GM18909 (cell line): ENCODE data around the gene FAM193B.
"Not testable (repeated sequence)": the region's sequence is repeated elsewhere in the genome, so short reads cannot be mapped to it uniquely, and the experiment has no call there.

Source experiments
- ATAC-seq: cut with Tn5 transposase; IDR thresholded peaks from one replicate; pipeline ENCODE4 v1.9.1; 2021; ENCODE audit warnings: mild to moderate bottlenecking; ENCODE audit not compliant: unreplicated experiment, poor library complexity

The FAM193B gene

DNA sequence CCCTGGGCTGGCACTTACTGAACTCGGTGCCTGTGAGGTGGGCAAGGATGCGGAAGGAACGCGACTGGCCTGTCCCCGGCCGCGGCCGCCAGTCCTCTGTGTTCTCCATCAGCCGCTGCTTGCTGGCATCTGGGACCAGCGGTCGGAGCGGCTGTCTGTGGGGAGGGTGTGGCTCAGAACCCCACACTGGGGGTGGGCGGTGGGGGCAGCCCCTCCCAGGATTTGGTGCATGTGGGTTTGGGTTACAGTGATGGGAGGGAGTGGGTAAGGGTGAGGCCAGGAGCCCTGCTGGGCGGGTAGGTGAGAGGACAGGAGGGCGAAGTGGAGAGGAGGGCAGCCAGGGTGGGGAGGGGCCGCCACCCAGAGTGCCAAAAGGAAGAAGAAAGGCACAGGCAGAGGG lies 63.4 kb downstream of the FAM193B start:
- no peak for ATAC-seq

DNA sequence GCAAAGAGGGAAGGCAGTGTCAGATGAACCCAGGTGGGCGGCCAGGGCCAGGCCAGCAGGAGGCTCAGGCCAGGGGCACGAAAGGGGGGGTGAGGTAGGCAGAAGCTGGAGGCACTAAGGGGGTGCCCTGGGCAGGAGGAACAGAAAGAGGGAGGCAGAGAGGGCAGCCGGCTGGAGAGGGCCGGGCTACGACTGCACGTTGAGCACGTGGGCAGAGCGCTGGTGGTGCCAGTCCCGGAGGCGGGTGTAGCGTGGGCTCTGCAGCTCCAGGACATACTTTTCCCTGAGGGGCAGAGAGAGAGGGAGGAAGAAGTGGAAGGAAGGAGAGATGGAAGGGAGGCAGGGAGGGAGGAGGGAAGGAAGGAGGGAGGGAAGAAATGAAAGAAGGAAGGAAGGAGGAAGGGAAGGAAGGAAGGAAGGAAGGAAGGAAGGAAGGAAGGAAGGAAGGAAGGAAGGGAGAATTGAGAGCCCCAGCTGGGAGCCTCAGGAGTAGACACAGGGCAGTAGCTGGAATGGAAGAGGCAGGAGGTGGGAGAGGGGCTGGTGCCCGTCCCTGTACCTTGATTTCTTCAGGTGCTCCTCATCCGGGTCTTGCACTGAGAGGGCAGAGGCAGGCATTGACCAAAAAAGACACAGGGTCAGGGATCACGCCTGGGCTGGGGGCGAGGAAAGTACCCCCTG lies 63.9 kb downstream of the FAM193B start:
- no peak for ATAC-seq

DNA sequence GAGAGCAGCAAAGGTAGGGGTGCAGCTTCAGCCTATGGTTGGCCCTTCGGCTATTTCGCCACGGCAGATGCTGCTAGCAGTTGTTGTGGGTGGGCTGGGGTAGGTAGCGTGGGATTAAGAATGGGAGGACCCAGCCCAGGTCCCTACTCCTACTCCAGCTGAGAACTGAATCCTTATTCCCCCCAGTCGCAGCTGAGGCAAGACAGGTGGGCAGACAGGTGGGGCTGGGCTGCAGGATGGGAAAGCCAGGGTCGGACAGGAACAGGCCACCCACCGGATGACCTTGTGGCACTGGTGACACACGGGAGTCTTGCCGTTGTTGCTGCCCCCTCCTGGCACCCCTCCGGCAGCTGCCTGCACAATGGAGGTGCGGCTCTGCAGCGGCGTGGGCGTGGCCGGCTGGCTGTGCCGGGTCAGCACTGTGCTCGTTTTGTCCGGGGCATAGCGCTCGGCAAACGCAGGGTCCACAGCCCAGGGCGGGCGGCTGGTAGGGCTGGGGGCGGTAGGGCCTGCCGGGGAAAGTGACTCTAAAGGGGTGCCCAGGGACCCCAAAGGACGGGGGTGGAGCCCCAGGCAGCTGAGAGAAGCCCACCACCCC lies 65.1 kb downstream of the FAM193B start:
- ATAC-seq: no peak

DNA sequence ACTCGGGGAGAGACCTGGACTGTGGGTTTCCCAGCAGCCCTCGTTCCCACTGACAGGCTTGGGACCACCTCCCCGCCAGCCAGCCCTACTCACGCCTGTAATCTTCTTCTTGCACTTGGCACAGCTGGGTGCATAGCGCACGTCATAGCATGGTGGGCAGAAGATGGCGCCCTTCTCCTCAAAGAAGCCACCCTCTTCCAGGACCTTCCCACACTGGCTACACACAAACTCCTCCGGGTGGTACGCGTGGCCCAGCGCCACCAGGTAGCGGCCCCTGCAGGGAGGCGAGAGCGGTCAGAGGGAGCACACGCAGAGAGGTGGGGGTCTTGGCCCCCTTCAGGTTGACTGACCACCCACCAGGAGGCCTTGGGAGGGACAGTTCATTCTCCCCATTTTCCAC lies 66.4 kb downstream of the FAM193B start:
- ATAC-seq: no peak

DNA sequence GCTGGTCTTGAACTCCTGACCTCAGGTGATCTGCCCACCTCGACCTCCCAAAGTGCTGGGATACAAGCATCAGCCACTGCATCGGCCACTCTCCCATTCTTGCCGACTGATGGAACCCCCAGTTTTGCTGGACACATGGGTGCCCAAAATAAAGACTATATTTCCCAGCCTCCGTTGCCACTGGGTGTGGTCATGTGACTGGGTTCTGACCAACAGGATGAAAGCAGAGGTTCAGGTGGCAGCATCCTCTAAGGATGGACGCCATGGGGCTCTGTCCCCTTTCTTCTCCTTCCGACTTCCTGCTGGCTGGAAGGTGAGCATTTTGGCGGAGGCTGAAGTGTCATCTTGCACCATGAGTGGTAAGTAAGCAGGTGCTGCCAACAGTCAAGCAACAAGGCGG lies 67.2 kb downstream of the FAM193B start:
- ATAC-seq: no peak

DNA sequence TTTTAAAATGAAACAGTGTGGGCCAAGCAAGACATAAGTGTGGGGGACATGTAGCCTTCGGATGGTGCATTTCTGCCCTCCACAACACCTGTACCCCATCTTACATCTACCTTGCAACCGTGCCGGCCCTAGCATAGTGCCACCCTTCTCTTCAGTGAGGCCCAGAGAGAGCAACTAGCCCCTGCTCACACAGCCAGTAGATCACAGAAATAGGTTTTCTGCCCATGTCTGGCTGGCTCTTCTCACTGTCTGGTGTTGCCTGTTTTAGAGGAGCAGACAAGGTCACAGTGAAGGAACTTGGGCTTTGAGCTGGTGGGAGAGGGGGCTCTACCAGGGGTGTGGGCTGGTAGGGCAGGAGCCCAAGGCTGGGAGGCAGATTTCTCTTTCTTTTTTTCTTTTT lies 68.1 kb downstream of the FAM193B start:
- no peak for ATAC-seq

DNA sequence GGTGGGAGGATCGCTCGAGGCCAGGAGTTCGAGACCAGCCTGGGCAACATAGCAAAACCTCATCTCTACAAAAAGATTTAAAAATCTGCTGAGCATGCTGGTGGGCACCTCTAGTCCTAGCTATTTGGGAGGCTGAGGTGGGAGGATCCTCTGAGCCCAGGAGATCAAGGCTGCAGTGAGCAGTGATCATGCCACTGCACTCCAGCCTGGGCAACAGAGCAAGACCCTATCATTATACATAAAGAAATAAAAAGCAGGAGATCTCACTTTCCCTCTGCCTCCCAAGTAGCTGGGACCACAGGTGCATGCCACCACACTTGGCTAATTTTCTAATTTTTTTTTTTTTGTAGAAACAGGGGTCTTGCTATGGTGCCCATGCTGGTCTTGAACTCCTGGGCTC lies 68.6 kb downstream of the FAM193B start:
- not testable (repeated sequence) for ATAC-seq

DNA sequence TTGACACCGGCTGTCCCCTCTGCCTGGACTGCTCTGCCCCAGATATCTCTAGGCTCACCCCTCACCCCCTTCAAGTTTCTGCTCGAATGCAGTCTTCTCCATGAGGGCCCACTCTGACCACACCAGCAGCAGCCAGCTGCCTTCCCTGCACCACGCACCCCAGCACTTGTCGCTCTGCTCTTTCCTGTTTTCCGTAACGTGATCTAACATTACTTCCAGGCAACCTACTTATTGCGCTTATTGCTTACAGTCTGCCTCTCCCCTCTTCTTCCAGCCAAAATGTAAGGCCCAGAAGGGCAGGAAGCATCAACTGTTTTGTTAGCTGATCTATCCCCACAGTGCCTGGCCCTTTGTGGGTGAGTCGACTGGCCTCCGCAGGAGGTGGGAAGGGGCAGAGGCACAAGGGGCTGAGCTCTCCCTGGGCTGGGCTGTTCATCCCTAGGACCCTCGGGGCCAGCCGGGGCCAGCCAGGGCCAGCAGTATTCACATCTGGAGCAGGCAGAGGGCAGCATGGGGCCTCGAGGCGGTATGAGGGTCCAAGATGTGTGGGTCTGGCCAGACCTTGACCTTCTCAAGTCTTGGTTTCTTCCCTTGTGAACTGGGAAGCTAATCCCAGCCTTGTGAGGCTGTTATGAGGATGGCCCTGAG lies 69.3 kb downstream of the FAM193B start:
- ATAC-seq: no peak

DNA sequence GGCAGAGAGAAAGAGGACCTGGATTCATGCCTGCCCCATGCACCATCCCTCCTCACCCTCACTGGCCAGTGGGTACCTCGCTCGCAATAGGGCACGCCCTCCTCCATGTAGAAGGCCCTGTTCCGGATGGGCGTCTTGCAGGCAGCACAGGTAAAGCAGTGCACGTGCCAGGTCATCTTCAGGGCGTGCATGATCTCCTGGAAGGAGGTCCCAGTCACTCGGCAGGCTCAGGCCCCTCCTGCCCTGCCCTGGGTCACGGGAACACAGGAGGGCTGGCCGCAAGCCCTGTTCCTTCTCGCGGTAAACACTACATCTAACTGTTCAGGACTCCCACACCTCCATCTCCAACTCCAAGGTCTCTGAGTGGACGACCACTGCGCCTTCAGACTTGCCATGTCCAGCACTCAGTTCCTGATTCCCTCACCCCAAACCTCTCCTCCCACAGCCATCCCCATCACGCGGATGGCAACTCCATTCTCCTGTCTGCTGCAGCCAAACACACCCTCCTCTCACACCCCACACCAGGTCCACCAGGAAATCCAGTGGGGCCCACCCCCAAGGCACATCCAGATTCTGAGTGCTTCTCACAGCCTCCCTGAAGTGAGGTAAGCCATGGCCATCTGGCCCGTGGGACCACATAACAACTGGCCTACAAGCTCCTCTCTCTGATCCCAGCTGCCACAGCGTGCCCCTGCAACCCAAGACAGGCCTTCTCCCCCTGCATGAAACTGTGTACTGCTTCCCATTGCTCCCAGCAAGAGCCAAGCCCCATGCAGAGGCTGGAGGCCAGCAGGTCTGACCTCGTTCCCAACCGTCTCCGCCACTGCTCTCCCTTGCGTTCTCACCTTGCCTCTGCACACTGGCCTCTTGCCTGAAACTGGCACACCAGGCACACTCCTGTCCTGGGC lies 70.1 kb downstream of the FAM193B start:
- no peak for ATAC-seq

DNA sequence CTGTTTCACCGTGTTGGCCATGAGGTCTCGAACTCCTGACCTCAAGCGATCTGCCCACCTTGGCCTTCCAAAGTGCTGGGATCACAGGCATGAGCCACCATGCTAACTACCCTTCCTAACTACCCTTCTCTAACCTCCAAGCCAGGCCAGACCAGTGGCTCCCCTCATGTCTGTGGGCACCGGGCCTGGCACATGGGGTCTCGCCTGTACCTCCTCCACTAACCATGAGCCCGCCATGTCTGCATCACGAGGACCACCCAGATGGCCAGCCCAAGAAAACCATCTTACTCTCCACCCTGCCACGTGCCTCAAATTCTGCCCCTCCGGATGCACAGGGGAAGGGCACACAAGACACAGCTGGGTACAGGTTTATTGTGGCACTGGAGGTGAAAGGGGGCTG lies 71.3 kb downstream of the FAM193B start:
- ATAC-seq: no peak

DNA sequence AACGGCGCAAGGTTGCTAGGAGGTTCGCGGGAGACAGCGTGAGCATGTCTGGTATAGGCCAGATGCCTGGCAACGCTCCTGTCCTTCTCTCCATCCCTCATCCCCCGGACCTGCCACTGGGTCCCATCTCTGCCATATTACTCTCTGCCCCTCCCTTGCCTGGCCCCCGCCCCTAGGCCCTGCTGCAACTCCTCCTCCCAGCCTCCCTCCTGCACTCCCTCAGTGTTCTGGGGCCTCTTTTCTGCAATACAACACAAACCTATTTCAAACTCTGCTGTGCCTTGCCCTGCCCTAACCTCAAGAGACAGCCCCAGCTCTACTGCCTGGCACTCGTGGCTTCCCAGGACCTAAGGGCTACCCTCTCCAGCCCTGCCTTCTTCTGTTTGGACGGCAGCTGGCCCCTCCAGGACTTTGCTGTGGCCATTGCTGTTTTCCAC lies 72.0 kb downstream of the FAM193B start:
- ATAC-seq: no peak

DNA sequence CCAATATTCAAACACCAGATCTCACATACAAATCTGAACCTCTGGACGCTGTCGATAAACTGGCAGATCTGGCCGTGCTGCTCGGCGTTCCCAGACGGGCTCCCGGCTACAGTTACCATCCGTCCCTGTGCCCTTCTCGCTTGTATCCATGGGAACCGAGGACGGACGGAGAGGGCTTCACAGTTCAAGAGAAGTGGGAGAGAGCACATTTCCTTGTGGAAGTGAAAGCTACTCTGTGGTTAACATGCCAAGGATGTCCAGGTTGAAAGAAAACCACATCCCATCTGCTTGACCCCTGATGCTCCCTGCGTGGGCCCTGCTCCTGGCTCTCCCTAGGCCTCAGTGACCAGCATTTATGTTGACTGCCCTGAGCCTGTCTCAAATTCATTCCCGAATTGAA lies 74.6 kb downstream of the FAM193B start:
- ATAC-seq: no peak

DNA sequence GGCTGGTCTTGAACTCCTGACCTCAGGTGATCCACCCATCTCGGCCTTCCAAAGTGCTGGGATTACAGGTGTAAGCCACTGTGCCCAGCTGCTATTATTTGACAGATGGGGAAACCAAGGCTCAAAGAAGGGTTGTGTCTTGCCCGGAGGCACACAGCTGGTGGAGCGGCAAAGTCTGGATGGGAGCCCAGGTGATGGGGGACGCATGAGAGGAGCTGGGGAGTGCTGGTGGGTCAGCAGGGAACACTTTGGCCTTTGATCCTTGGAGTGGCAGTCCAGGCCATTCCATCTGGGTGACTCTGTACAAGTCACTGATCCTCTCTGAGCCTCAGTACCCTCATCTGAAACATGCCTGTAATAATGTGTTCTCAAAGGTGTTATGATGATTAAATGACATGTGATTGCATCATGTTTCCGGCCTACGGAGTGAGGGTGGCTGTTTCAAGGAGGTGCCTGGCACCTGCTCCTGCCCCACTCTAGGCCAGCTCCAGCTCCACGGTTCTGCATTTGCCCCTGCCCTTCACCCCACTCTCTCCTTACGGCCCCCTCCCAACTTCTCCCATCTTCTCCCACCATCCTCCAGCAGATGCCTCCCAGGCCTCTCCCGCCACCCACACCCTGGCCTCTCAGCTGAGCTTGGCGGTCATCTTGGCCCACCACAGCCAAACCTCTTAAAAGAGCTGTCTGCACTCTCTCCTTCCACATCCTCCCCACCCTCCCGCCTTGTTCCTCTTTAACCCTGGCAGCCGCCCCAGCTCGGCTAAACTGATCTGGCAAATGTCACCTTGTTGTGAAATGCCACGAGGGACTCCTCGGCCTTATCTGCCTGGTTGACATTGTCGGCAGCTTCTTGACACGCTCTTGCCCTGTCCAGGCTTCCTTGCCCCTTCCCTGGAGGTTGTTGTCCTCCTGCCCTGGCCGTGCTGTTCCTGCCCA lies 75.4 kb downstream of the FAM193B start:
- ATAC-seq: no peak

DNA sequence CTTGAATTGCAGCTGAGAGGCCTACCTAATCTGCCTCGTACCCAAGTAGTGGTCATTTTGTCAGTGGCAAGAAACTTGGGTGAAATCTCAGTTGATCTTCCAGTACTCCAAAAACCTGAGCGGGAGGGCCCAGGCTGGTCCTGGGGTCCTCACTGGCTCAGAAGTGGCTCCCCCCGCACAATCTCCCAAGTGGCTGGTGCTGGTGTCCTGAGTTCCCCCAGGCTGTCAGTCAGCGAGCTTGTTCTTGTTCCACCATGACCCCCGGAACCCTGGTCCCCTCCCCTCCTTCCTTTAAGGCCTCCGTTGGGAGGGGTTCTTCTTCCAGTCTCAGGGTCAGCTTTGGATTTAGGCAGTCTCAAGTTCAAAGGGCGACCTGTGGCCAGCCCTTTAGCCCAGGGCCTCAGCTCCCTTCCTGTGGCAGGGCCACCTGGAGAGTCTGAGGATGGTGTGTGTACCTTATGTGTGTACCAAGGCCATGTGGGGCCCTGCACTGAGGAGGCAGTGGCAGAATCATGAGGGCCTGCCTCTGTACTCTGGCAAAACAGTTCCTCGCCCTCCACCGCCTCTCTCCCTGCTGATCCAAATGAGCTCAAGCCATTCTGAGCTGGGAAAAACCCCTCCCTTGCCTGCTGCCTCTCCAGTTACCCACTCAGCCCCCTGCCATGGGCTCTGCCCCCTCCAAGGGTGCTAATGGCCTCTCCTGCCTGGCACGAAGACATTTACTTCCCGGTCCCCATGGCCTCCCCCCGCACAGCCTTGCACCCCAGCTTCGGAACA lies 76.5 kb downstream of the FAM193B start:
- ATAC-seq: no peak

DNA sequence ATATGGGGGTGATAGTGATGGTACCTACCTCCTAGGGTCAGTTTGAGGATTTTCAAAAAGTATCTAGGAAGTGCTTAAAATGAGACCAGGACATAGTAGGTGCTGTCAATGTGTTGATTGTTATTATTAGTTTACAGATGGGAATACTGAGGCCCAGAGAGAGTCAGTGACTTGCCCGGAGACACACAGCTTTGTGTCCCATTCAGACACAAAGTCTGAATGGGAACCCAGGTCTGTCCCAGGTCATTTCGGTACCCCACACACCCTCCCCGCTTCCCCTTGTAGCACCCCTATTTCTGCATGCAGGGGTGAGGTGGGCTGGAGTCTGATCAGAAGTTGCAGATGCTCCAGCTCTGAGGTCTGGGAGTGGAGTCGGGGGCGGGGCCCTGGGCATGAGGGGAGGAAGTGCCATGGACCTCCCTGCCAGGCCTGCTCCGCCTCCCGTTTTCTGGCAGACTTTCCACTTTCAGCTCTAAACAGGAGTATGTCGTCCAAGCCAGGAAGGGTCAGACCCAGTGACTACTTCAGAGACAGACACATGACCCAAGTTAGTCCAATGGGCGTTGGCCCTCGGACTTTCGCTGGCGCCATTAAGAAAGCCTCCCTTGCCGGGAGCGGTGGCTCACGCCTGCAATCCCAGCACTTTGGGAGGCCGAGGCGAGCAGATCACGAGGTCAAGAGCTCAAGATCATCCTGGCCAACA lies 77.7 kb downstream of the FAM193B start:
- no peak for ATAC-seq

DNA sequence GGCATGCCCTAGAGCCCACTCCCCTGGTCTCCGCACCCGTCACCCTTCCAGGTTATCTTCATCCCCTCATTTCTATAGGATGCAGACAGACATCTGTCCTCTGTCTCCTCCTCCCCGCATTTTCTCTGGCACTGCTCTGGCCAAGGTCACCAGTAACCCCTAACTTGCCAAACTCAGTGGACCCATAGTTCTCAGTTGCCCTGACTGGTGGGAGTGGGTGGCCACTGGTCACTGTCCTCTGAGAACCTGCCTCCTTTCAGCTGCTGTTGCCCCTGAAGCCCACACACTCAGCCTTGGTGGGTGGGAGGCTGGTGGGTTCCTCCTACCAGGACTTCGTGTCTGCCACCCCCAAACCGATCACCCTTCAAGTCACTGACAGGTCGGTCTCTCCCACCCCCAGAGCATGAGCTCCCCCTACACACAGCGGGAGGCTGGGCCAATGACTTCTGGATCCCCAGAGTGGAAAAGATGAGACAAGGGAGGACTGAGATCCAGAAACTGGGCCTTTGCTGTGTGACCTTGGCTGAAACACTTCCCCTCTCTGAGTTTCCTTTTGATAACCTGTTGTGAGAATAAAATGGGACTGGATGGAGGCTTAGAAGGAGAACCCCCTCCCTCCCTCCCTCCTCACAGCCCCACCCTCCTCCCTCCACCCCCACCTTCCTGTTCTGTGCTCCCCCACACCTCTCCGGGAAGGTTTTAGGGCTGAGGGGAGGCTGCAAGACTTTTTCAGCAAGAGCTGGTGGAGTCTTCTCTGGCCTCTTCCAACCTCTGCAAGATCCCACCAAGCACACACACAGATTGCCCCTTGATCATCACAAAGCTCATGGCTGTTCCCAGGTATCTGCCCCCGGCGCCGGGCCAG lies 78.6 kb downstream of the FAM193B start:
- no peak for ATAC-seq

DNA sequence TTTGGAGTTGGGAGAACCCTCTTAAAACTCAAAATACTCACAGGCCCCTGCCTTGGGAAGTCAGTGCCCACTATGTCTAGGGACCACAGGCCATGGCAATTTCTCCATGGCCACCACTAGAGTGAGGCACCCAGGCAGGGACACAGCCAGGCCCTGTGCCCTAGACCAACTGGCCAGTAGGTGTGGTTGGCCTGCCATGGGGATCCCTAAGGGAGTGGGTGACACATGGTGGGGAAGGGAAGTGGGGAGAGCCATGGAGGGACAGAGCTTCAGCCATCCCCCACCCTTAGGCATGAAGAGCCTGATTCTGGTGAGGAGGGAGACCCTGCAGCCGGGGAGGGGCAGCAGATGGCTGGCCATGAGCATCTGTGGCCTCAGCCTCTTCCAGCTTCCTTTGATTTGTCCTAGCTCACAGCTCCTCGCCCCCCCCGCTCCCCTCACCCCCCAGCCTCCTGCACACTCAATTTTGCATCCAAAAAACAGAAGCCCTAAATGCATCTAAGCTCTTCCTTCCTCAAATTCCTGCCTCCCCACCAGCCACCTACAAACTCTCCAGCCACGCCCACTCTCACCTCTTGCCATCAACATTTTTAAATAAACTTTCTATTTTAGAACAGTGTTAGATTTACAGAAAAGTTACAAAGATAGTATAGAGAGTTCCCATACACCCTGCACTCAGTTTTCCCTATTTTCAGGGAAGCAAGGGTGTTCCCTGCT lies 79.4 kb downstream of the FAM193B start:
- no peak for ATAC-seq
